RWPE1 (cell line): Measurements from ENCODE around the gene GZMB.

ENCODE experiments used
- CTCF ChIA-PET: fragments of 350-600 bp; sonication (Branson Sonifier 250); formaldehyde crosslinking; extraction: SDS; loops from one replicate; lab custom pipeline; 2021; lab: Yijun Ruan, JAX
- POLR2A ChIA-PET: fragments of 400-600 bp; formaldehyde crosslinking; extraction: SDS; loops from one replicate; lab custom pipeline; 2020; ENCODE audit warnings: antibody characterized with exemption; ENCODE audit not compliant: low non-redundant PET; lab: Yijun Ruan, JAX
- DNase-seq: peaks from one replicate; pipeline ENCODE4 v3.0.0; 2012; ENCODE audit warnings: low spot score
- H3K27ac ChIP-seq: fragments of 450-650 bp; 2 replicates; pipeline ENCODE4 v1.5.1; 2017
- TF ChIP-seq, protein P1 (sequence below): fragments of 450-650 bp; conservative IDR thresholded peaks from 2 replicates; pipeline ENCODE4 v1.5.1; 2017; ENCODE audit warnings: low read depth, mild to moderate bottlenecking

GZMB gene

DNA sequence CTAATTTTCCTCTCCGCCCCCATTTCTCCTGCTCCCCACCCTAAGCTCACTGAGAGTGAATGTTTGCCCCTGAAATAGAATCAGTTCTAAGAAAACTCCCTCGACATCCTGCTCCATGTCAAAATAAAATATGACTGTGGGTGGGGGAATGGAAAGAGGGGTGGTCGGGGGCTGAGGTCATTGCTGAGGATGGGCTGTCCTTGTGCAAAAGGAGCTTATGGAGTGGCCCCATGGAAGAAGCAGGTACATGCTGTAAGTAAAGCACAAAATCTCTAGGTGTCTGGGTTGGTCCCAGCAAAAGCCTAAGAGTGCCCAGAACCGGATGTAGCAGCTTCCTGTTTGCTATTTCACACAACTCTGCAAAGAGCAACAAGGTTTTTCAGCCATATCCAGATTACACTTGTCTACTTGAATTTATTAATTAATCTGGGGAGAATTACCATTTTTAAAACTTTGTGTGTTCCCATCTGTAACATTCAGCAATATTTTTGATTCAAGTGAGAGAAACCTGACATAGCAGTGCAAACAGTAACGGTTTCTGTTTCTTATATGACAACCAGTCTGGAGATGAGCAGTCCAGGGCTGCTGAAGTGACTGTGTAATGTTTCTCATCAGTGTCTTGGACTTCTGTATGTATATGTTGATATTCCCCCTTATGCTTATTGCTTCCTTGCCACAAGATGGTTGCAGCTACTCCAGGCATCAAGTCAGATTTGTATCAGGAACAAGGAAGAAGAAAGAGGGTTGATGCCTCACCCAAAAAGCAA is 40.4 kb upstream of the GZMB start:
- ChIA-PET CTCF (no interaction called here), POLR2A (no interaction called here)
- DNase-seq: no peak
- no peak overlapping the region for H3K27ac ChIP-seq
- TF ChIP-seq, protein P1, sequence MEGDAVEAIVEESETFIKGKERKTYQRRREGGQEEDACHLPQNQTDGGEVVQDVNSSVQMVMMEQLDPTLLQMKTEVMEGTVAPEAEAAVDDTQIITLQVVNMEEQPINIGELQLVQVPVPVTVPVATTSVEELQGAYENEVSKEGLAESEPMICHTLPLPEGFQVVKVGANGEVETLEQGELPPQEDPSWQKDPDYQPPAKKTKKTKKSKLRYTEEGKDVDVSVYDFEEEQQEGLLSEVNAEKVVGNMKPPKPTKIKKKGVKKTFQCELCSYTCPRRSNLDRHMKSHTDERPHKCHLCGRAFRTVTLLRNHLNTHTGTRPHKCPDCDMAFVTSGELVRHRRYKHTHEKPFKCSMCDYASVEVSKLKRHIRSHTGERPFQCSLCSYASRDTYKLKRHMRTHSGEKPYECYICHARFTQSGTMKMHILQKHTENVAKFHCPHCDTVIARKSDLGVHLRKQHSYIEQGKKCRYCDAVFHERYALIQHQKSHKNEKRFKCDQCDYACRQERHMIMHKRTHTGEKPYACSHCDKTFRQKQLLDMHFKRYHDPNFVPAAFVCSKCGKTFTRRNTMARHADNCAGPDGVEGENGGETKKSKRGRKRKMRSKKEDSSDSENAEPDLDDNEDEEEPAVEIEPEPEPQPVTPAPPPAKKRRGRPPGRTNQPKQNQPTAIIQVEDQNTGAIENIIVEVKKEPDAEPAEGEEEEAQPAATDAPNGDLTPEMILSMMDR: no peak

DNA sequence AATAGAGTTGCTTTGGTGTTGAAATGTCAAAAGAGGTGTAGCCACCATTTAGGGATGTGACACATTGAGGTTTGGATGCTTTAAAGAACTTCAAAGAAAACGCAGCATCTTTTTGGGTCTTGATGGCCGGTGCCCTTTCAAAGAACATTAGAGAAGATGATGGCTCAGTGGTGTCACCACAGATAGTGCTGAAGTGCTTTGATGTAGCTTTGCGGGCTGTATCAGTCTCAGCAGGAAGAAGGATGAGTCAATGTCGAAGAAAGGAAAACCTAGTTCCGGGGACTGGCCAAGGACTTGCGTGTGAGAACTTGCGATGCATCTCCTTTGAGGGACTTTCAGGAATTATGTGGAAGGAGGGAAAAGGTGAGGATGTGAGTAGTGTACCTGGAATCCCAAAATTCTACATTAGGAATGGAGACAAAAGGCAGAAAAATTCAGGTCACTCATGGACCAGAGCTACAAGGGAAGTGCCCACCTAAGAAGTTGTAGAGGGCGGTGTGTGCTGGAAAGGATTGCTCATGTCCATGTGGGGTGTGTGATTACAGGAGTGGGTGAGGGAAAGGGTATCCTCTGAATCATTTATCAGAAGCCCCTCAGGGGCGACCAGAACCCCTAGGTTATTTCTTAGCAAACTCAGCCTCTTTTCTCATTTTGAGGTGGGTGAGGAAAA is 39.7 kb upstream of the GZMB start:
- TF ChIP-seq, protein P1: no peak
- peak; percentile 42 for DNase-seq
- CTCF ChIA-PET: no interaction called here
- POLR2A ChIA-PET: no interaction called here
- no peak overlapping the region for H3K27ac ChIP-seq

DNA sequence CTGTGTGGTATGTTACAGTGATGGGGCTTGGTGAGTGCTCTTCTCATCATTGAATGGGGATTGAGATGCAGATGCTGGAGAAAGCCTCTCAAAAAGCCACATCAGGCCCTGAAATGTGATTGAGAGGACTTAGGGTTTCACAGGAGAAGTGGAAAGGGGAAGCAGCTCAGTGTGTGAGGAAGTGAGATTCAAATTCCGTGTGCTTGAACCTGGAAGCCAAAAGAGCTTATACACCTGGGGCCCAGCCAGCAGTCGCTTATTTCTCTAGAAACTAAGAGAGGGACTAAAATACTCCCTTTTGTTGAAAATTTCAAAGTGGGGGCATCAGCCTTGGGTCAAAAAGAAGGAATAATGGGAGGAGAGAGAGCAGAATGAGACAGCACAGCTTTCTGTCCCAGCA is 39.1 kb upstream of the GZMB start:
- H3K27ac ChIP-seq: no peak overlapping the region
- DNase-seq: no peak
- ChIA-PET POLR2A (no interaction called here), CTCF (no interaction called here)
- TF ChIP-seq, protein P1: no peak

DNA sequence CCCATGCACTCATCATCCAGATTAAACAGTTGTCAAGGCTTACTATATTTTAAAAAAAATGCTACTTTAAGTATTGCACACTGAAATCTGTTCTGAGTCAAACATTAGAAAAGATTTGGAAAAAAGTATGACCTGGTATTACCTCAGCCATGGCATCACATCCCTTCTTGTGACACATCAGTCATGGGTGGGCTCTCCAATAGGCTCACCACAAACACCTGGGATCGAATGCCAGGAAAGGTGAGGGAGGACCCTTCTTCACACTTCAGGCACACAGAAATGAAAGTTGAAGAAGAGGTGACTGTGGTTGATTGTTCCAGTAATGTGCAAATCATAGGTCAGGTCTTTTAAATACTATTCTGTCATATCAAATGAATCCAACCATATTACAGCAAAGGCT is 36.6 kb upstream of the GZMB start:
- TF ChIP-seq, protein P1: no peak

DNA sequence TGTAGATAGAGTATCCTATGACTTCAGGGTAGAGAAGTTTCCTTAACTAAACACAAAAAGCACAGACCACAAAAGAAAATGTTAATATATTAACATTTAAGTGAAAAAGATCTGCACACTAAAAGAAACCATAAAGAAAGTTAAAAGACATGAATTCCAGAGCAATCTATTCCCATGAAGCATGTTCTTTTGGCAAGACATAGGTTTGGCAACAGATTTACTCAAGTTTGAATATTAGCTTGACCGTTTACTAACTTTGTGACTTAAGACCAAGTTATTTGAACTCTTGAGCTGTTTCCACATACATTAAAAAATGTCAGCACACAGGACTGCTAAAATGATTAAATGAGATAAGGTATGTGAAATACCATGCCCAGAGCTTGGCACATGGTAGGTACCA is 35.7 kb upstream of the GZMB start:
- TF ChIP-seq, protein P1: no peak
- H3K27ac ChIP-seq: no peak overlapping the region
- no peak for DNase-seq
- CTCF ChIA-PET: interaction anchor here (0.7 kb wide), 1 partner anchor 60 kb away, joined by 3 read pairs; the partner anchor contains the start of gene GZMH
- POLR2A ChIA-PET: no interaction called here

More for the DNA sequence above, 36.6 kb upstream of the GZMB start:
- H3K27ac ChIP-seq: no peak overlapping the region
- ChIA-PET POLR2A (no interaction called here), CTCF (no interaction called here)
- no peak for DNase-seq

DNA sequence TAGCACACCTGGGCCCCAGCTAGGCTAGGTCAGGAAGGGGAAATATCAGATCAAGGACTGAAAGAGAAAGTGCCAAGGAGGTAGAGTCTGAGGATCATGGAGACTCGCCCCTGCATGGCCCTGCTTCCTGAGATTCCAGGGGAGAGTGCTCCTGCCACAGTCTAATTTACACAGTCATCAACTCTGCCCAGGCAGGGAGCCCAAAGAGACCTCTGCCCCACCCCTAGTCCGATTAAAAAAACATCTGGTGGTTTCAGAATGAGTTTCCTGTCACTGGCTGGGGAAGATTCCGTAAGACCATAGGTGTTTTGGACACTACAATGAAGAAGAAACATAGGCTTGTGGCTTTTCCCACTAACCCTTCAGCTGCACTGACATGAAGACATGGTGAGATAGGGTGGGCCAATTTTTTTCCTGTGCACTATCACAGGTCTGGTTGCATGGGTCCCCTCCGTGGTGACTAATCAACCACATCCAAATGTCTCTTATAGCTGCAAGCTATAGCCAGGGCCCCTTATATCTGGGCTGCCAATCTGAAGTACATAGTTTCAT is 31.5 kb upstream of the GZMB start:
- H3K27ac ChIP-seq: no peak overlapping the region
- peak; percentile 5 for DNase-seq

More for the DNA sequence above, 31.5 kb upstream of the GZMB start:
- TF ChIP-seq, protein P1: no peak
- CTCF ChIA-PET: no interaction called here
- POLR2A ChIA-PET: no interaction called here
